Measurements from ENCODE around the gene ITIH4.

The ITIH4 gene

DNA sequence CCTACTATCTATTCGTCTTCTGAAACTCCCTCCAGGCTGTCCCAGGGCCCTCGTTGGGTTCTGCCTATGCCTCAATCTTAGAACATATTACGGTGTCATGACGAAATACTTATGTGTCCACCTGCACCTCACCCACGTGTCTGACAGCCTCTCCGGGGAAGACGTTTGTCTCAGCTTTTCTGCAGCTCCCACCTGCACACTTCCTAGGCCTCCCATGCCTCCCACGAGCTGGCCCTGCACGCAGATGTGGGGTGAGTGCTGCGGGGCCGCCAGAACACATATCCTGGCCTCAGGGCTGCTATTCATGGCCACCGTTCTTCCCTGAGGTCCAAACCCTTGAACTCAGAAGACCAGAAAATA is 11.5 kb upstream of the ITIH4 start:
- no peak for DNase-seq

DNA sequence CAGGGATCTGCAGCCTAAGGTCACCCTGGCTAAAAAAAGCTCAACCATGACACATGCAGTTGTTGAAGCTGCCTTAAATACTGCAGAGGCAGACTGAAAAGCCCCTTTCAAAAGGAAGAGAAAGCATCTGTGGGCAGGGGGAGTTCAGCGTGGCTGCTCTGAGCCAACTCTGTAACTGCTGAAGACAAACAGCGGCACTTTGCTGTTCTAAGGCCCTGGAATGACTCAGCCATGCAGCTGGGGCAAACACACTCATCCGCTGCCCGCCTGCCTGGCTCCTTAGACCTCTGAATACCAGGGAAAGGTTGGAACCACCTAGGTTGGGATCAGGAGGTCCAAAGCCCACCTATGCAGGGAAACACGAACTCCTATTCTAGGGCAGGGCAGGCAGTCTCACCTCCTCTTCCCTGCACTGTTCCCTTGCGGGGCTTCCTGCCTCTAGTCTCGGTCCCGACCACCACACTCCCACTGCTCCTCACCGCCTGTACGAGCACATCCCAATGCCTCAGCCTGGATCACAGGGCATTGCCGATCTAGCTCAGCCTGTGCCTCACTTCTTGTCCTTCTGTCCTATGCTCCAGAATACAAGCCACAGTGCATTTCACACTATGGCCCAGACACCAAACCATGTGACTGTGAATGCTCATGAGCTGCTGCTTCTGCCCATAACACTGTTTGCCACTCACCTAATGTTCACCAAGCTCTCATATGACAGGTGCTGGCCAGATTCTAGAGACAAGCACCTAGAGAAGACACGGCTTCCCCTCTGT is 10.9 kb upstream of the ITIH4 start:
- Mint-ChIP-seq H3K4me1 (peaks cover 41% of the 10 kb centered on the region), H3K9me3 (no peaks in the 10 kb centered on the region), H3K27ac (peak overlapping the region; percentile 29), H3K27me3 (ENCODE audit: low read depth, poor library complexity) (peaks cover 9% of the 10 kb centered on the region), H3K4me3 (no peak overlapping the region), H3K36me3 (ENCODE audit: low read depth) (peaks cover 5% of the 10 kb centered on the region)
- TF ChIP-seq, protein P1, sequence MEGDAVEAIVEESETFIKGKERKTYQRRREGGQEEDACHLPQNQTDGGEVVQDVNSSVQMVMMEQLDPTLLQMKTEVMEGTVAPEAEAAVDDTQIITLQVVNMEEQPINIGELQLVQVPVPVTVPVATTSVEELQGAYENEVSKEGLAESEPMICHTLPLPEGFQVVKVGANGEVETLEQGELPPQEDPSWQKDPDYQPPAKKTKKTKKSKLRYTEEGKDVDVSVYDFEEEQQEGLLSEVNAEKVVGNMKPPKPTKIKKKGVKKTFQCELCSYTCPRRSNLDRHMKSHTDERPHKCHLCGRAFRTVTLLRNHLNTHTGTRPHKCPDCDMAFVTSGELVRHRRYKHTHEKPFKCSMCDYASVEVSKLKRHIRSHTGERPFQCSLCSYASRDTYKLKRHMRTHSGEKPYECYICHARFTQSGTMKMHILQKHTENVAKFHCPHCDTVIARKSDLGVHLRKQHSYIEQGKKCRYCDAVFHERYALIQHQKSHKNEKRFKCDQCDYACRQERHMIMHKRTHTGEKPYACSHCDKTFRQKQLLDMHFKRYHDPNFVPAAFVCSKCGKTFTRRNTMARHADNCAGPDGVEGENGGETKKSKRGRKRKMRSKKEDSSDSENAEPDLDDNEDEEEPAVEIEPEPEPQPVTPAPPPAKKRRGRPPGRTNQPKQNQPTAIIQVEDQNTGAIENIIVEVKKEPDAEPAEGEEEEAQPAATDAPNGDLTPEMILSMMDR (IDR thresholded peaks at IDR 0.05), result no peak
- DNase-seq, result no peak

More for the DNA sequence above, 11.5 kb upstream of the ITIH4 start:
- no peak overlapping the region for H3K4me3 Mint-ChIP-seq
- TF ChIP-seq, protein P1 (IDR thresholded peaks at IDR 0.05), result no peak
- H3K4me1 Mint-ChIP-seq, result peaks cover 40% of the 10 kb centered on the region
- H3K9me3 Mint-ChIP-seq, result no peaks in the 10 kb centered on the region
- H3K36me3 Mint-ChIP-seq (ENCODE audit: low read depth), result peaks cover 5% of the 10 kb centered on the region
- peaks cover 6% of the 10 kb centered on the region for H3K27me3 Mint-ChIP-seq (ENCODE audit: low read depth, poor library complexity)
- peak overlapping the region; percentile 21 for H3K27ac Mint-ChIP-seq

DNA sequence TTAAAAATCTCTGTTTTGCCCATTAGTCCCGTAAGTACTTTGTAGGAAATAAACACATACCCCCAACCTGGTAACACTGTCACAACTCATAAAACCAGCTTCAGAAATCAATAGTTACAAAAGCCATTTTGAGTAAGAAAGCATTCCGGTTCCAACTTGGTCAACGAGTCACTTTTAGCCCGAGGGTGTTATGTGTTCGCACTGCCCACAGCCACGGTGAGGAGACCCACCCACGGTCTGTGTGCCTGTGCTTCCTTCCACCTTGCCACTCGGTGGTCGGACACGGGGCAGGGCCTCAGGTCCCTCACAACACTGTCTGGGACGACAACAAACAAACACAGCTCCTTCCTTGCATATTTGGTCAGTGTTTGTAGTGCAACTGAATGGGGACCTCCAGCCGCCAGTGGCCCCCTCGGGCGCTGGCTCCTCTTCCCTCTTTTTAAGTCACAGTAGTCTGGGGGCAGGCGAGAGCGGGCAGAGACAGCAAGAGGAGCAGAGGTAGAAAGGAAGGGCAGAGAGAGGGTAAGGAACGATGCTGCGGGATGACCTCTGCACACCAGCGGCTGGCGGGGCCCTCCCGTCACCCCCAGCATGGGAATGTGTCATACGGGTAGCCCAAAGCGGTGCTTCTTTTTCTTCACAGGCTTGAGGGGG is 9.5 kb upstream of the ITIH4 start:
- peaks cover 44% of the 10 kb centered on the region for H3K4me1 Mint-ChIP-seq
- no peak overlapping the region for H3K27ac Mint-ChIP-seq
- H3K4me3 Mint-ChIP-seq, result no peak overlapping the region
- TF ChIP-seq, protein P1 (IDR thresholded peaks at IDR 0.05), result no peak
- H3K27me3 Mint-ChIP-seq (ENCODE audit: low read depth, poor library complexity), result peaks cover 11% of the 10 kb centered on the region
- no peaks in the 10 kb centered on the region for H3K9me3 Mint-ChIP-seq
- no peak for DNase-seq
- peaks cover 5% of the 10 kb centered on the region for H3K36me3 Mint-ChIP-seq (ENCODE audit: low read depth)

DNA sequence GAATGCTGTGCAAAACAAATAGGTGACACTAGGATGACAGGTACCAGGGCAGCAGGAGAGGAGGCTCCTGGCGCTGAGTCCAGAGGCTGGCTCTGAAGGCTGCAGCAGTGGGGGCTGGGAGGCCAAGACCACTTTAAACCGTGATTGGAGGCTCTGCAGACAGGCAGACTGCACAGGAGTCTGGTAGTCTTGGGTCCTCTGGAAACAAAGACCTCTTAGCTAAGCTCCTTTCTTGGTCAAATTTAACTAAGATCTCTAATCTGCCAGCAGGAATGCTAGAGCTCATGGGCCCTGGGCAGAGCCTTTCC is 8.8 kb upstream of the ITIH4 start:
- H3K27me3 Mint-ChIP-seq (ENCODE audit: low read depth, poor library complexity), result peaks cover 11% of the 10 kb centered on the region
- H3K9me3 Mint-ChIP-seq, result no peaks in the 10 kb centered on the region
- H3K4me1 Mint-ChIP-seq, result peaks cover 48% of the 10 kb centered on the region
- TF ChIP-seq, protein P1 (IDR thresholded peaks at IDR 0.05), result no peak
- no peak overlapping the region for H3K27ac Mint-ChIP-seq
- DNase-seq, result no peak
- peaks cover 5% of the 10 kb centered on the region for H3K36me3 Mint-ChIP-seq (ENCODE audit: low read depth)
- no peak overlapping the region for H3K4me3 Mint-ChIP-seq

DNA sequence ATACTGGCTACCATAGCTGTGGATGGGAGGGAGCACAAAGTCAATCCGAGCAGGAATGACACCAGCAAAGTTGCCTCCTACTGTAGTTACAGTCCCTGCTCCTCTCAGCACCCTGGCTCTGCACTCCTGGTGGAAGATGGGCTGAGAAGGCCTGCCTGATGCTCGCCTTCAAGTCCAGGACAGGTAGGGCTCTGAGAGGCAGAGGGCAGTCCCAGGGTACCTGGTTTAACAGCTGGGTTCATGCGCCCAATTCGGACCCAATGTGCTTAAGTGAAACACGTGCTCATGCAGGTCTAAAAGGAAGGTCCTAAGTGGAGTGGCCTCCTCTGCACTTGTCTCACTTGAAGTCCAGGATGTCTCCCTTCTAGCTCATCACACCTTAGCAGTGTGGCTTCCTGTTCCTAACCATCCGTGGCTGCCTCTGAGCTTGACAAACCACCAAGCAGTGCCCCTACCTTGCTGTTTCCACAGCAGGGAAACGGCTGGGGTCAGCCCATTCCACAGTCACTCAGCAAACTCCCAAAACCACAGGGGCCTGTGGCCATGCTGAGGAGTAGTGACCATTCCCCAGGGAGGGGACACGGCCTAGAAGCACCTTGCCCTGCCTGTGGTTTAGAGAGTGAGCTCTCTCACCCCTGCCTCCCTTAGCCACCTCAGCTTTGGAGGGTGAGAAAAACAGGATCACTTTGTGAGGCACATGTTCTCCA is 8.2 kb upstream of the ITIH4 start:
- TF ChIP-seq, protein P1 (IDR thresholded peaks at IDR 0.05), result no peak
- Mint-ChIP-seq H3K4me3 (no peak overlapping the region), H3K4me1 (peaks cover 53% of the 10 kb centered on the region), H3K27ac (no peak overlapping the region), H3K27me3 (ENCODE audit: low read depth, poor library complexity) (peaks cover 11% of the 10 kb centered on the region), H3K9me3 (no peaks in the 10 kb centered on the region), H3K36me3 (ENCODE audit: low read depth) (peaks cover 5% of the 10 kb centered on the region)
- DNase-seq, result no peak
